ENCODE results near the gene TMEM131.
"Not testable (repeated sequence)": the region's sequence is repeated elsewhere in the genome, so short reads cannot be mapped to it uniquely, and the experiment has no call there.

GRCh38 chr2:97917668-97918067 is 78.1 kb downstream of the TMEM131 start:
- TF ChIP-seq CTCF (conservative IDR thresholded peaks at IDR 0.05); EZH2 (IDR thresholded peaks at IDR 0.05; ENCODE audit: low read depth): not testable (repeated sequence)

Data from PC-9 (cell line).